Stimulated activated CD8-positive, alpha-beta memory T cell treated with anti-CD3 and anti-CD28 coated beads, Interleukin-12 subunit alpha, Interleukin-12 subunit beta, amount 100 ng/mL, for 24 hours (primary cell): ENCODE data around the gene GRN.
"Not testable (repeated sequence)": the region's sequence is repeated elsewhere in the genome, so short reads cannot be mapped to it uniquely, and the experiment has no call there.

Experiments used
- DNase-seq: peaks from one replicate; pipeline ENCODE4 v3.0.0-alpha.2; 2020; ENCODE audit errors: extremely low read depth

Gene GRN

GRCh38 chr17:44346064-44346844 is 1.2 kb downstream of the GRN start:
- DNase-seq: no peak

- DNase-seq: not testable (repeated sequence)
These were observed 2.3 kb downstream of the GRN start for GRCh38 chr17:44347206-44348055.

- DNase-seq: no peak
These were observed 3.3 kb downstream of the GRN start for GRCh38 chr17:44348234-44348987.

GRCh38 chr17:44348988-44349364 is 3.9 kb downstream of the GRN start:
- no peak for DNase-seq

GRCh38 chr17:44349553-44350070 is 4.5 kb downstream of the GRN start:
- DNase-seq: no peak

- no peak for DNase-seq
These were observed 5.7 kb downstream of the GRN start for GRCh38 chr17:44350733-44351226.

GRCh38 chr17:44351464-44351863 is 6.4 kb downstream of the GRN start:
- no peak for DNase-seq

- no peak for DNase-seq
These were observed 7.1 kb downstream of the GRN start for GRCh38 chr17:44351961-44352827.

- no peak for DNase-seq
These were observed 7.9 kb downstream of the GRN start for GRCh38 chr17:44352828-44353671.

GRCh38 chr17:44353672-44354331 is 8.7 kb downstream of the GRN start:
- DNase-seq: no peak

- DNase-seq: no peak
These were observed 9.8 kb downstream of the GRN start for GRCh38 chr17:44354582-44355561.

GRCh38 chr17:44355642-44356099 is 10.6 kb downstream of the GRN start:
- DNase-seq: no peak

GRCh38 chr17:44356241-44356640 is 11.1 kb downstream of the GRN start:
- no peak for DNase-seq

GRCh38 chr17:44358066-44358465 is 13.0 kb downstream of the GRN start:
- no peak for DNase-seq

GRCh38 chr17:44359006-44359405 is 13.9 kb downstream of the GRN start:
- DNase-seq: no peak

- no peak for DNase-seq
These were observed 14.5 kb downstream of the GRN start for GRCh38 chr17:44359458-44360143.

GRCh38 chr17:44360144-44360533 is 15.0 kb downstream of the GRN start:
- no peak for DNase-seq

GRCh38 chr17:44360826-44361225 is 15.7 kb downstream of the GRN start:
- no peak for DNase-seq
